ENCODE measurements around the gene ART1.

GRCh38 chr11:3626250-3626960 is 18.5 kb upstream of the ART1 start:
- TF ChIP-seq ZNF274 (IDR thresholded peaks at IDR 0.05; ENCODE audit: borderline replicate concordance, extremely low read depth, low read length) (no peak), POLR2AphosphoS5 (IDR thresholded peaks at IDR 0.05; ENCODE audit: low read depth, low read length) (no peak), TCF12 (IDR thresholded peaks at IDR 0.05; ENCODE audit: low read depth, low read length) (no peak), CTCF (IDR thresholded peaks at IDR 0.05; ENCODE audit: control extremely low read depth in 1 of 3, insufficient read depth in 1 of 3, low read depth in 1 of 3, low read length in 3 of 3) (peak; percentile 23 to 64 (median 49); a peak in 3 of 4 replicates), TAF1 (IDR thresholded peaks at IDR 0.05; ENCODE audit: low read depth, low read length) (no peak), PHF8 (conservative IDR thresholded peaks at IDR 0.05; ENCODE audit: low read depth, low read length) (no peak), KDM1A (IDR thresholded peaks at IDR 0.05; ENCODE audit: borderline replicate concordance, low read length) (no peak), MAX (IDR thresholded peaks at IDR 0.05) (no peak), CBX8 (IDR thresholded peaks at IDR 0.05; ENCODE audit: borderline replicate concordance, low read depth, low read length) (no peak), RBBP5 (IDR thresholded peaks at IDR 0.05; ENCODE audit: borderline replicate concordance, low read depth, low read length) (no peak), GABPA (IDR thresholded peaks at IDR 0.05; ENCODE audit: borderline replicate concordance, insufficient read depth, low read length) (no peak), POLR2A (IDR thresholded peaks at IDR 0.05; ENCODE audit: control extremely low read depth in 1 of 2, low read depth in 2 of 2, low read length in 2 of 2) (no peak)

Data from H1 (cell line).